ENCODE measurements around the gene SHISA5.

SHISA5 gene

DNA sequence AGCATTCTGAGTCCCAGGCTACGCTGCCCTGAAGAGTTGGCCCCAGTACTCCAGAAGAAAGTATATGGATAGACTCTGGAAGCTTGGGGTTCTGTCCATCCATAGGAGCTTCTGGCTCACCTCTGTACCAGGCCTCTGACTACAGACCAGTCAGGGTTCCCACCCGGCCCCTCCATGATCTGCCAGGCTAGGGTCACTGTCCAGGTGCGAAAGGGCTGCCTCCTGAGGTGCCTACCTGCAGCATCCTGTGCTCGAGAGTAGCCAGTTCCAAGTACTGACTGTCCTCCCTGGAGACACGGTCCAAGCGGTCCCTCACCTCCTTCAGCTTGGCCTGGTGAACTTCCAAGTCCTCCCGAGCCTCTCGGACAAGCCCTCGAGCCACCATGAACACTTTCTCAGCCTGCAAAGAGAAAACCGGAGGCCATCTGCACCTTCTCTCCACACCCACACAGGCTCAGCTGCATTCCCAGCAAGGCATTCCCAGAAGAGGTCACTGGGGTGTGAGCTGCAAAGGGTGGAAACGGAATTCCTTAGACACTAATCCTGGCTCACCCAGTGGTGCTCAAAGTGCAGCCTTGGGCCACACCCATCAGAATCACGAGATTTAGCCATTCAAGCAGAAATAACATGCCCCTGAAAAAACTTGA is 70.4 kb downstream of the SHISA5 start:
- H3K36me3 ChIP-seq = peaks cover 3% of the 10 kb centered on the region; the same call in 1 of the 2 replicates
- TF ChIP-seq, protein P1, sequence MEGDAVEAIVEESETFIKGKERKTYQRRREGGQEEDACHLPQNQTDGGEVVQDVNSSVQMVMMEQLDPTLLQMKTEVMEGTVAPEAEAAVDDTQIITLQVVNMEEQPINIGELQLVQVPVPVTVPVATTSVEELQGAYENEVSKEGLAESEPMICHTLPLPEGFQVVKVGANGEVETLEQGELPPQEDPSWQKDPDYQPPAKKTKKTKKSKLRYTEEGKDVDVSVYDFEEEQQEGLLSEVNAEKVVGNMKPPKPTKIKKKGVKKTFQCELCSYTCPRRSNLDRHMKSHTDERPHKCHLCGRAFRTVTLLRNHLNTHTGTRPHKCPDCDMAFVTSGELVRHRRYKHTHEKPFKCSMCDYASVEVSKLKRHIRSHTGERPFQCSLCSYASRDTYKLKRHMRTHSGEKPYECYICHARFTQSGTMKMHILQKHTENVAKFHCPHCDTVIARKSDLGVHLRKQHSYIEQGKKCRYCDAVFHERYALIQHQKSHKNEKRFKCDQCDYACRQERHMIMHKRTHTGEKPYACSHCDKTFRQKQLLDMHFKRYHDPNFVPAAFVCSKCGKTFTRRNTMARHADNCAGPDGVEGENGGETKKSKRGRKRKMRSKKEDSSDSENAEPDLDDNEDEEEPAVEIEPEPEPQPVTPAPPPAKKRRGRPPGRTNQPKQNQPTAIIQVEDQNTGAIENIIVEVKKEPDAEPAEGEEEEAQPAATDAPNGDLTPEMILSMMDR (IDR thresholded peaks at IDR 0.05; ENCODE audit: low read depth, low read length) = no peak
- no peak overlapping the region for H3K4me3 ChIP-seq (ENCODE audit: low read depth, low read length)
- H3K27me3 ChIP-seq = no peaks in the 10 kb centered on the region
- no peaks in the 10 kb centered on the region for H3K4me1 ChIP-seq
- no peaks in the 10 kb centered on the region for H3K9me3 ChIP-seq
- DNase-seq = no peak

DNA sequence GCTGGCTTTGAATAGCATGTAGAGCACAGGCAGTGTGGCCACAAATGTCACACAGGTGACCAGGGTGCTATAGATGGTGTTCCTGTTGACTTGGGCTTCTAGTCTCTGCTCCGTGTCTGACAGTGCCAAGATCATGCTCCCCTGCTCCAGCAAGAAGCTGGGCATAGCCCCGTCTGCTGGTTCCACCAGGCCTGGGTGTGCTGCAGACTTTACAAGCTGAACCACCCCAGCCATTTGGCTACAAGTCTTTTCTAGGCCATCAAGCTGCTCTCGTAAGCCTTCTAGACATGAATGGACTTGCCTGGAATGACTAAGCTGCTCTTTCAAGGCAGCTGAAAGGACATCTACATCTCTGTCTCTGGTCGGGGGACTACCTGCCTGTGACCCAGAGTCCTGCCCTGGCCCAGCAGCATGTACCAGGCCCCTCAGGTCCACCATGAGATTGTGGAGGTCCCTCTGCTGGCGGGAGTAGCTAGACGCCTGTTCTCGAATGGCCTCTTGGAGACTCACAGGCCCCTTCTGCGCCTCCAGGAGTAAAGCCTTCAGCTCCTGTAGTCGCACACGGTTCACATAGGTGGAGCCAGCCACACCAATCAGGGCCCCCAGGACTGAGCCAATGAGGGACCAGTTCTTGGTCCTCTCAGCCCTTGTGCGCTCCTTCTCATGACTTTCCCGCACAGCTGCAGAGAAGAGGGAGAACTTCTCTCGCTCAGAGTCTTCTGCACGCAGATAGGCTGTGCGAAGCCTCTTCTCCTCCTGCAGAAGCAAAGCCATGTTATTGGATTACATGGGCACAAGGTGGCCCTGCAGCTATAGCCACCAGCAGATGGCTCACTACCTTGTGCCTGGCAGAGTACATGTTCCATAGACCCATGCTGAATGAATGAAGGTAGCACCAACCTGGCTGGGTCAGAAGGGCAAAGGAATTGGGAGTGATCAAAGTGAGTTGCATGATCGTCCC is 71.3 kb downstream of the SHISA5 start:
- Histone ChIP-seq H3K27me3 (no peaks in the 10 kb centered on the region), H3K4me1 (no peaks in the 10 kb centered on the region; the same call in 1 of the 2 replicates), H3K4me3 (ENCODE audit: low read depth, low read length) (no peak overlapping the region), H3K9me3 (no peaks in the 10 kb centered on the region), H3K36me3 (peaks cover 3% of the 10 kb centered on the region; the same call in 1 of the 2 replicates)
- no peak for DNase-seq
- TF ChIP-seq, protein P1 (IDR thresholded peaks at IDR 0.05; ENCODE audit: low read depth, low read length) = no peak; the same call in 1 of the 2 replicates

DNA sequence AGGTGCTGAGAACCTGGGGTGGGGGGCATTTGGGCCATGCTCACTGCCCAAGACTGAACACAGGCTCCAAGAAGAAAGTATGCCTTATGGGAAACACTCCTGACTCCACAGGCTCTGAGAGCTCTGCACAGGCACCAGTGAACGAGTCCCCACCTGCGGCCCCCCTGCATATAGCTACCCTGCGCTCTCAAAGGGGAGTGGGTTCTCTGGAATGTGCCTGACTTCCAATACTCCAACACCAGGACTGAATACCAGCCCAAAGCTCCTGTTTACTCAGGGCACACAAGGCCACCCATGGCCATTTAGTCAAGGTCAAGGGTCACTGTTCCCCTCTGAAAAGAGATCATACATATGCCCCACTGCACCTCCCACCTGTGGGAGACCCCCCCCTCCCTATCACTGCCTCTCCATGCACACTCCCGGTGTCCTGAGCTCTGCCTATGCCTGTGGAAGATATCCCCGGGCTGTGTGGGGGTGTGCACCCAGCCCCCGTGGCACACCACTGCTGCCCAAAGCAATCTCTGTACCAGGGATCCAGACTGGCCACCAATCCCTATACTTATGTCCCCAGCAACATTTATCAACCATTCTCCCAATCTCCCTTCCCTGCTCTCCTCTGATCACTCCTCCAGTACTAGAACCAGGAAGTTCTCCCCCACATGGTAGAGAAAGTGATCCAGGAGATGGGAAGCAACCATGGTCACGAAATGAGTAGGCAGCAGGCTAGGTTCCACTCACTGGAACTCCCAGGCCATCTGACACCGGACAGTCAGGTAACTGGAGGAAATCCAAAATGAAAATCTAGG is 72.5 kb downstream of the SHISA5 start:
- Histone ChIP-seq H3K27me3 (no peaks in the 10 kb centered on the region), H3K4me3 (ENCODE audit: low read depth, low read length) (no peak overlapping the region), H3K36me3 (peaks cover 3% of the 10 kb centered on the region; the same call in 1 of the 2 replicates), H3K9me3 (no peaks in the 10 kb centered on the region), H3K4me1 (no peaks in the 10 kb centered on the region; the same call in 1 of the 2 replicates)
- TF ChIP-seq, protein P1 (IDR thresholded peaks at IDR 0.05; ENCODE audit: low read depth, low read length) = no peak
- no peak for DNase-seq

DNA sequence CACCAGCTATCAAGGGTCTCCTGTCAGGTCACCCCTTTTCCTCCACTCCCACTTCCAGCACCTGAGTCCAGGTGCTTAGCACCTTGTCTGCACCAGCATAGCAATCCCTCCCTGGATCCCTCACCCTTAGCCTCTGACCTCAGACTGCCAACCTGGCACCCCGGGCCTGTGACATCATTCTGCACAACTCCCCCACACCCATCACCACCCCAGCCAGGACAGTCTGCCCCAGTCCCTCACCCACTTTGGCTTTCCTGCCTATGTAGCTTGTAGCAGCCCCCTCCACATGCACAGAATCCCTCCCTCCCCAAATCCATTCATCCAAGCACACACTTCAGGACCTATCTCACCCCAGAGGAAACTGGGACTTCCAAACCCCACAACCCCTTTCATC is 73.3 kb downstream of the SHISA5 start:
- Histone ChIP-seq H3K4me3 (ENCODE audit: low read depth, low read length) (no peak overlapping the region), H3K9me3 (no peaks in the 10 kb centered on the region), H3K27me3 (no peaks in the 10 kb centered on the region), H3K36me3 (peaks cover 3% of the 10 kb centered on the region; the same call in 1 of the 2 replicates), H3K4me1 (no peaks in the 10 kb centered on the region; the same call in 1 of the 2 replicates)
- TF ChIP-seq, protein P1 (IDR thresholded peaks at IDR 0.05; ENCODE audit: low read depth, low read length) = no peak
- no peak for DNase-seq

DNA sequence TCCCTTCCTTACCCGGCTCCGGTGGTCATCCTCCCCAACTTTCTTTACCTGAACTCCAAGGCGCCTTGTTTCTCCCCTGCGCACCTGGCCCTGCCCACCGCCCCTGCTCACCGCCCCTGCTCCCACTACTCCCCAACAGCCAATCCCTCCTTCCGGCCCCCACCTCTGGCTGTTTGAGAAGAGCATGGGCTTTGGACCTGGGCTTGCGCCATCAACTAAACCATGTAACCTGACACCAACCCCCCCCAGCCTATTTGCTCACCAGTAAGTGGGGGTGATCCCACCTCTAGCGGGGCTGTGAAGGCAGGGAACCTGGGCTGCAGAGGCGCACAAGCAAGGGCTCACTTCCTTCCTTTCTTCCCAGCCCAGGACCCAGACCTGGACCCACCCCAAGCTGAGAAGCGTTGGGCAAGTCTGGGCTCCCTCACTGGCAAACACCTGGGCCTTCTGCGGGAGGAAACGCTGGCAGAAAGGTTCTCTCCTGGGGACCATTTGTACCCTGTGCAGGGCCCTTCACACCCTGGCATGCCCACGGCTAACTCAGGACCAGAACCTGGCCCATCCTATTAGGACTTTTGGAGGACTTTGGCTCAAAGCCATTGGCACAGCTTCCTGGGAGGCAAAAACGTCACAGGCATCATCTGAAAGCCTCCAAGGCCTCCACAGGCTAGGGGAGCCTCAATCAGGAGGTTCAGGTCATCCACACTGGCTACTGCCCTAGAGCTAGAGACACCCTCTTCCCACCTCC is 73.8 kb downstream of the SHISA5 start, which contains the start of gene PLXNB1:
Gene PLXNB1, minus strand, starts transcription at position 127 of the 748 bp plus-strand sequence. CDS start 5,475 bp downstream, outside the sequence.
- Histone ChIP-seq H3K4me3 (ENCODE audit: low read depth, low read length) (peak within 1 kb of the TSS; percentile 59), H3K27me3 (no peaks in the 10 kb centered on the region), H3K4me1 (no peaks in the 10 kb centered on the region; the same call in 1 of the 2 replicates), H3K36me3 (peaks cover 3% of the 10 kb centered on the region; the same call in 1 of the 2 replicates), H3K9me3 (no peaks in the 10 kb centered on the region)
- no peak for DNase-seq
- TF ChIP-seq, protein P1 (IDR thresholded peaks at IDR 0.05; ENCODE audit: low read depth, low read length) = no peak
